Astrocyte of the cerebellum (primary cell): ENCODE results near the gene CREBBP.

Source experiments
- DNase-seq: peaks from one replicate; pipeline ENCODE4 v3.0.0-alpha.2; 2011; ENCODE audit warnings: low read depth
- H3K4me3 ChIP-seq: 2 replicates; pipeline ENCODE4 v1.5.1; 2011; ENCODE audit warnings: mild to moderate bottlenecking, low read depth, low read length, moderate library complexity
- CTCF ChIP-seq: IDR thresholded peaks from 2 replicates; pipeline ENCODE4 v1.5.1; 2012; ENCODE audit warnings: low read length, low read depth, moderate library complexity, mild to moderate bottlenecking; ENCODE audit errors: missing control alignments
- in situ Hi-C: cut with HindIII; loops from 2 replicates; pipeline ENCODE4 v1.10.0; 2017; ENCODE audit warnings: low sequenced_read_pairs

The CREBBP gene

GRCh38 chr16:3764409-3764808 is 116.1 kb downstream of the CREBBP start:
- no peak for TF ChIP-seq CTCF
- H3K4me3 ChIP-seq: no peak overlapping the region
- in situ Hi-C loops: no loop called here
- DNase-seq: no peak

GRCh38 chr16:3762107-3762750 is 118.3 kb downstream of the CREBBP start:
- no peak for DNase-seq
- H3K4me3 ChIP-seq: no peak overlapping the region
- TF ChIP-seq CTCF: no peak
- in situ Hi-C loops: no loop called here

GRCh38 chr16:3761375-3762106 is 119.0 kb downstream of the CREBBP start:
- in situ Hi-C loops: no loop called here
- DNase-seq: no peak
- TF ChIP-seq CTCF: no peak
- H3K4me3 ChIP-seq: no peak overlapping the region

GRCh38 chr16:3760518-3760917 is 120.0 kb downstream of the CREBBP start:
- DNase-seq: no peak
- no peak overlapping the region for H3K4me3 ChIP-seq
- in situ Hi-C loops: no loop called here
- no peak for TF ChIP-seq CTCF

- no peak for TF ChIP-seq CTCF
- H3K4me3 ChIP-seq: no peak overlapping the region
- DNase-seq: no peak
- in situ Hi-C loops: loop anchor here (5.0 kb wide), 1 partner anchor 118 kb away; no protein-coding TSS in a partner anchor
Observed at GRCh38 chr16:3759736-3760135, 120.8 kb downstream of the CREBBP start.

- no peak for DNase-seq
- TF ChIP-seq CTCF: no peak
- no peak overlapping the region for H3K4me3 ChIP-seq
- in situ Hi-C loops: loop anchor here (5.0 kb wide), 1 partner anchor 121 kb away; no protein-coding TSS in a partner anchor
Observed at GRCh38 chr16:3756113-3756512, 124.4 kb downstream of the CREBBP start.
